Coronary artery (tissue), 2 donors: ENCODE measurements around the gene PYDC1.

Experiments
- DNase-seq: peaks from one replicate; pipeline ENCODE4 v3.0.0-alpha.2; 2017; ENCODE audit warnings: low spot score
- H3K27ac ChIP-seq, 2 donors: fragments of 200-600 bp; sonication (generic); one replicate each; pipeline ENCODE4 v1.5.1; 2016 to 2019
- H3K4me3 ChIP-seq: fragments of 200-600 bp; sonication (generic); 2 replicates; pipeline ENCODE4 v1.5.1; 2016; ENCODE audit warnings: mild to moderate bottlenecking, moderate library complexity
- CTCF ChIP-seq: fragments of 200-600 bp; sonication (generic); IDR thresholded peaks from one replicate; pipeline ENCODE4 v1.5.1; 2019; ENCODE audit warnings: antibody characterized with exemption

Gene PYDC1

GRCh38 chr16:31214708-31215286 lies 2.1 kb downstream of the PYDC1 start:
- peak overlapping the region; percentile 70 for H3K4me3 ChIP-seq
- TF ChIP-seq CTCF, result no peak
- no peak for DNase-seq
- H3K27ac ChIP-seq, result no peak overlapping the region

GRCh38 chr16:31213877-31214707 lies 2.8 kb downstream of the PYDC1 start, which contains the start of gene TRIM72:
TSS of gene TRIM72 (plus strand) at chr16:31214119. CDS start at chr16:31214739, 620 bp downstream.
- DNase-seq, result no peak
- Histone ChIP-seq H3K27ac (no peak within 1 kb of the TSS), H3K4me3 (peak within 1 kb of the TSS; percentile 70)
- TF ChIP-seq CTCF, result no peak

GRCh38 chr16:31213342-31213741 lies 3.6 kb downstream of the PYDC1 start:
- DNase-seq, result no peak
- H3K4me3 ChIP-seq, result no peak overlapping the region
- no peak for TF ChIP-seq CTCF
- no peak overlapping the region for H3K27ac ChIP-seq

GRCh38 chr16:31206776-31207175 lies 10.2 kb downstream of the PYDC1 start:
- TF ChIP-seq CTCF, result no peak
- Histone ChIP-seq H3K27ac (no peak overlapping the region), H3K4me3 (no peak overlapping the region)
- DNase-seq, result no peak

- no peak overlapping the region for H3K4me3 ChIP-seq
- no peak for DNase-seq
- no peak for TF ChIP-seq CTCF
- H3K27ac ChIP-seq, result no peak overlapping the region
Observed at GRCh38 chr16:31204871-31205666, 11.9 kb downstream of the PYDC1 start.

- no peak for DNase-seq
- no peak for TF ChIP-seq CTCF
- Histone ChIP-seq H3K4me3 (peak within 1 kb of the TSS; percentile 92), H3K27ac (peak within 1 kb of the TSS in 1 of 2 donors; percentile 67)
Observed at GRCh38 chr16:31202414-31203375, 14.2 kb downstream of the PYDC1 start, which contains the start of gene PYCARD. TSS of gene PYCARD (minus strand) at chr16:31202760. CDS start at chr16:31202690, 70 bp downstream.
